ENCODE measurements around the gene HYAL4.
"Not testable (repeated sequence)": the region's sequence is repeated elsewhere in the genome, so short reads cannot be mapped to it uniquely, and the experiment has no call there.

HYAL4 gene

GRCh38 chr7:123844712-123845219, at the start of gene HYAL4:
TSS of gene HYAL4 (plus strand) at chr7:123845169. CDS start at chr7:123868274, 23,105 bp downstream.
- no peak for DNase-seq (ENCODE audit: low spot score)

GRCh38 chr7:123795917-123796316, 49.1 kb upstream of the HYAL4 start:
- DNase-seq (ENCODE audit: low spot score) = no peak

DNA sequence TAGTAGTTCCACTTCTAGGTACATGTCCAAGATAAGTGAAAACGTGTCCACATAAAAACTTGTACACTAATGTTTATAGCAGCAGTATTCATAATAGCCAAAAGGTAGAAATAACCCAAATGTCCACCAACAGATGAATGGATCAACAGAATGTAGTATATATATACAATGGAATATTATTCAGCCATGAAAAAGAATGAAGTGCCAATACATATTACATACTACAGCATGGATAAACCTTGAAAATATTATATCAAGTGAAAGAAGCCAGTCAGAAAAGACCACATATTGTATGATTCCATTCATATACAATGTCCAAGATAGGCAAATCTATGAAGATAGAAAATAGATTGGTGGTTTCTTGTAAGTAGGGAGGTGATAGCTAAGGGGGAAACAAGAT, 48.4 kb upstream of the HYAL4 start:
- DNase-seq (ENCODE audit: low spot score) = no peak

DNA sequence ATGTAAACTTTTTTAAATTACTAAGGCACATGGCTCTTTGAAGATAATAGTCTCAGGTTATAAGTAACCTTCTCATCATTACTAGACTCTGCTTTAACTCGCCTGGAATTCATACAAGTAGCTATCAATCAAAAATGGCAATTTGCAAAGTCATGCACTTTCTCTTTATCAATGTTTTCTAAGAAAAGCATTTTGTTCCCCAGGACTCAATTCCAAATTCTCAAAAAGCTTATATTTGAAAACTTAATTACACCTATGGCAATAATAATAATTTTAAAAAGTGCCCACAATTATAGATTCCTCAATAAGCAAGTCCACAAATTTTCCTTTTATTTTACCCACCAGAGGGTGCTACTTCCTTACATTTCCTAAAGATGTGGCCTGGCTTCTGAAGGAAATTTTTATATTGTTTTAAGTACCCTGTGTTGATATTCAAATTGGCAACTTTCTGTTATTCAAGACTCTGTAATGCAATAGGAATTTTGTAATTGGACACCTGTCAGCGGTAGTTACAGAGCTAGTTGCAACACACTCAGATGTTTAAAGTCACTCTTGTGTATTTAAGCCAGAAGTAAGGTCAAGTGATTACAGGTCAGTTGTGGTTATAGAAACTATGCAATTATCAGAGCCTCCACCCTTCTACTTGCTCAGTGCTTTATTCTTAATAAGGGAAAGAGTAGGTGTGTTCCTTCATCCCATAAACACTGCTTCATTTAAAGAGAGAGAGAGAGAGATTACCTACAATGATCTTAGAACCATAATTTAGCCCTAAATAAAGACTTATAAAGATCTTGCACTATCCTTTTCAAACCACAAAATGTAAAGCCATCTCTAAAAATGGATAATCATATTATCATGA, 47.1 kb upstream of the HYAL4 start:
- peak; percentile 98 for DNase-seq (ENCODE audit: low spot score)

- peak; percentile 54 for DNase-seq (ENCODE audit: low spot score)
These were observed 46.3 kb upstream of the HYAL4 start for GRCh38 chr7:123798532-123799188.

- no peak for DNase-seq (ENCODE audit: low spot score)
These were observed 42.7 kb upstream of the HYAL4 start for GRCh38 chr7:123802249-123802648.

DNA sequence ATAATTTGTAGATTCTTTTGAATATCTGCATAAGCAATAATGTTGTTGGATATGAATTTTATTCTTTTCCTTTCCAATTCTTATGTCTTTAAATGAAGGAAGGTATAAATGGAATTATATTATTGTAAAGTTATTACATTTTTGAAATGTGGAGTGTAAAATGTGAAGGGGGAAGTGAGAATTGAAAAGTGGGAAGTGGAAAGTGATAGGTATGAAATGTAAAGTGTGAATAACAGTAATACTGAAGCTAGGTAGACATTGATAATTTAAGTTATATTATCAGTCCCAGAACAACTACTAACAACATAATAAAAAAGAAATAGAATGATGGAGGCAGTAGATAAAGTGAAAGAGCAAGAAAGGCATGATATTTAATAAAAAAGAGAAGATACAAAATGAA, 39.7 kb upstream of the HYAL4 start:
- DNase-seq (ENCODE audit: low spot score) = no peak

DNA sequence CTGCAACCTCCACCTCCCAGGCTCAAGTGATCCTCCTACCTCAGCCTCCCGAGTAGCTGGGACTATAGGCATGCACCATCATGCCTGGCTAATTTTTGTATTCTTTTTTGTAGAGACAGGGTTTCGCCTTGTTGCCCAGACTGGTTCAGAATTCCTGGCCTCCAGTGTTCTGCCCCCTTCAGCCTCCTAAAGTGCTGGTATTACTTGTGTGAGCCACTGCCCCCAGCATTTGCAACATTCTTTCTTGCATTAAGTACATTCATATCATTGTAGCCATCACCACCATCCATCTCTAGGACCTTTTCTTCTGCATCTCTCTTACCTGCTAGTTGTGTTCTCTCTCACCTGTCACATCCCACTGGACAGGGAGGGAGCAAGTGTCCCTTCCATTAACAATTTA, 35.5 kb upstream of the HYAL4 start:
- no peak for DNase-seq (ENCODE audit: low spot score)

- no peak for DNase-seq (ENCODE audit: low spot score)
These were observed 33.9 kb upstream of the HYAL4 start for GRCh38 chr7:123811056-123811455.

DNA sequence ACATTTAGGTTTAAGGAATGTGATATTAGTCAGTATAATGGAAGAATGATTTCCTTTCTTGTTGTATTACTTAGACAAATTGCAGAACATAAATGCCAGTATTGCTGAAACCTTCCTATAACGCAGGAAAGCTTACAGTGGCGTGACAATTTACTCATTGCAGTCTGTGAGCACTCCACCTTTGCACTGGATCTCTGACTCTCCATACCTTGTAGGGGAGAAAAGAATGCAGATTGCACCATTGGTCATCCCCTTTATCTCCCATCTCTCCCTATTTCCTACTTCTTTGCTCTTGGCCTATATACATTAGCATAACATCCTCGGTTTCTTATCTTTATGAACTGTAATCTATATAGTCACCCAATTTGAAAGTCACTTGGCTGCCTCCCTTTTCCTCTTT, 28.1 kb upstream of the HYAL4 start:
- no peak for DNase-seq (ENCODE audit: low spot score)

- DNase-seq (ENCODE audit: low spot score) = peak; percentile 37
These were observed 26.0 kb upstream of the HYAL4 start for GRCh38 chr7:123819001-123819400.

DNA sequence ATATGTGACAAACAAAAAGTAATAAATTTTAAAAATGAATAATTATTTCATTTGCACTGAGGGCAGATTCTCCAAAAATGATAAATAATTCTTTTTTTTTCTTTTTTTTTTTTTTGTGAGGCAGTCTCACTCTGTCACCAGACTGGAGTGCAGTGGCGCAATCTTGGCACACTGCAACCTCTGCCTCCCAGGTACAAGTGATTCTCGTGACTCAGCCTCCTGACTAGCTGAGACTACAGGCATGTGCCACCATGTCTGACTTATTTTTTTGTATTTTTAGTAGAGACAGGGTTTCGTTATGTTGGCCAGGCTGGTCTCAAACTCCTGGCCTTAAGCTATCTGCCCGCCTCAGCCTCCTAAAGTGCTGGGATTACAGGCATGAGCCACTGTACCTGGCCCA, 25.2 kb upstream of the HYAL4 start:
- not testable (repeated sequence) for DNase-seq (ENCODE audit: low spot score)

DNA sequence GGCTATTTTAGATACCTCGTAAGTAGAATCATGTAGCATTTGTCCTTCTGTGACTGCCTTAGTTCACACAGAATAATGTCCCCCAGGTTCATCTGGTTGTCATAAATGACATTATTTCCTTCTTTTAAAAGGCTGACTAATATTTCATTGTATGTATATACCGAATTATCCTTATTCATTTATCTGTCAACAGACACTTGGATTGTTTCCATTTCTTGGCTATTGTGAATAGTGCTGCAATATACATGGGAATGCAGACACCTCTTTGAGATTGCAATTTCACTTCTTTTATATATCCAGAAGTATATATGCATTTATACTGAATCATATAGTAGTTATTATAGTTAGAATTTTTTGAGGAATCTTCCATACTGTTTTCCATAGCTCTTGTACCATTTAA, 24.1 kb upstream of the HYAL4 start:
- no peak for DNase-seq (ENCODE audit: low spot score)

DNA sequence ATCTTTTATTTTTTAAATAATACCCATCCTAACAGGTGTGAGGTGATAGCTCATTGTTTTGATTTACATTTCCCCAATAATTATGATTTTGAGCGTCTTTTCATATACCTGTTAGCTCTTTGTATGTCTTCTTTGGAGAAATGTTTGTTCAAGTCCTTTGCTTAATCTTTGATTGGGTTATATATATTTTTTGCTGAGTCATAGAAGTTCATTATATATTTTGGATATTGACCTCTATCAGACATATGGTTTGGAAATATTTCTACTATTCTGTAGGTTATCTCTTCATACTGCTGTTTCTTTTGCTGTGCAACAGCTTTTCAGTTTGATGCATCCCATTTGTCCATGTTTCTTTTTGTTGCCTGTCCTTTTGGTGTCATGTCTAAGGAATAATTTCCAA, 23.6 kb upstream of the HYAL4 start:
- DNase-seq (ENCODE audit: low spot score) = no peak

DNA sequence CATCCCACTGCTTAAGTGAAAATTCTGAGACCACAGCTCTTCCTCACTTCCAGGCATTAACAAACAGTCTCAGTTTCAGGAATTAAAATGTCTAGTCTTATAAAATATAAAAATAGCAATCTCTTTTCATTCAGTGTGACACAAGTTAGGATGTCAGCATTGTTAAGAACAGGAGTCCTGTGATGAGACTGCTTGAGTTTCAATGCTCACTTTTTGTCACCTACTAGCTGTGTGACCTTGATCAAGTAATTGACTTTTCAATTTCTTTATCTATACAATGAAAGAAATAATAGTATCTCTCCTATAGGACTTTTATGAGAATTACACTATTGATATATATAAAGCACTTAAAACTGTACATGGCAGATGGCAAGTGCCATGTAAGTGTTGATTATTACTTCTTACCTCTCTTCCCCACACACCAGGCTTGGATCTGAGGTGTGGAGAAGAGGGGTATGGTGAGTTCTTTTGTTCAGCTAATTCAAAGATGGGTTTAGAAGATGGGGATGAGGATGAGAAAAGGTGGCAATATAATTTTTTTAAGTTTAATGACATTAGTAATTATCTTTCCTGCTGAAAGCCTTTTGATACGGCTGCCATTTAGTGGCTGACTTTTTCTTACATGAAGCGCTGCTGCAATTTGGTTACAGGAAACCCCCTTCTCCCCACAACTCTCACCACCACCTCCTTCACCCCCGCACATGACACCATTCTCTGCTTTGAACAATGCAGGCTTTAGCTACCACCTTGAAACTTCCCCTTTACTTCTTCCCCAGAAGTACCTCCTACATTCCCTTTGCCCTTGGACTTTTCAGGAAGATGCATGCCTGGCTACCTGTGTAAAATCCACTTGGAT, 20.8 kb upstream of the HYAL4 start:
- DNase-seq (ENCODE audit: low spot score) = no peak

DNA sequence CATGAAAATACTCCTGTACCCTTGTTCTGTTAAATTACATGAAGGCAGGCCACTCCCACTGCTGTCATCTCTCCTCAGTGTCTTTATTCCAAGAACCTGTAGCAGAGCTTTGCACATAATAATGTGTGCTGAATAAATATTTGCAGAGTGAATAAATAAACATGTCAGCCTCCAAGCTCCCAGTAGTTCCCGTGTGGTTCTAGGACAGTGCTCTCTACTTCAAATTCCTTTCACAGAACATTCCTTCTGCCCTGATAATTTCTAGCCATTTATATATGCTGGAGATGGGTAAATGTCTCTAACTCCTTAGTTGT, 20.3 kb upstream of the HYAL4 start:
- no peak for DNase-seq (ENCODE audit: low spot score)

GRCh38 chr7:123828805-123829204, 16.2 kb upstream of the HYAL4 start:
- no peak for DNase-seq (ENCODE audit: low spot score)

DNA sequence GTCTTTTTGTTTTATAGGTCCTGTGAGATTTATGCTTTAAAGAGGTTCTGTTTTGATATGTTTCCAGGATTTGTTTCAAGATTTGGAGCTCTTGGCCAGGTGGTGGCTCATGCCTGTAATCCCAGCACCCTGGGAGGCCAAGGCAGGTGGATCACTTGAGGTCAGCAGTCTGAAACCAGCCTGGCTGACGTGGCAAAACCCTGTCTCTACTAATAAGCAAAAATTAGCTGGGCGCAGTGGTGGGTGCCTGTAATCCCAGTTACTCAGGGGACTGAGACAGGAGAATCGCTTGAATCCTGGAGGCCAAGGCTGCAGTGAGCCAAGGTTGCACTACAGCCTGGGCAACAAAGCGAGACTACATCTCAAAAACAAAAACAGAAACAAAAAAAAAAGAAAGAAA, 8.3 kb upstream of the HYAL4 start:
- no peak for DNase-seq (ENCODE audit: low spot score)

- DNase-seq (ENCODE audit: low spot score) = not testable (repeated sequence)
These were observed 5.9 kb upstream of the HYAL4 start for GRCh38 chr7:123839106-123839505.

GRCh38 chr7:123844142-123844541, 827 bp upstream of the HYAL4 start:
- not testable (repeated sequence) for DNase-seq (ENCODE audit: low spot score)

GRCh38 chr7:123845823-123846216, 851 bp downstream of the HYAL4 start:
- DNase-seq (ENCODE audit: low spot score) = no peak

DNA sequence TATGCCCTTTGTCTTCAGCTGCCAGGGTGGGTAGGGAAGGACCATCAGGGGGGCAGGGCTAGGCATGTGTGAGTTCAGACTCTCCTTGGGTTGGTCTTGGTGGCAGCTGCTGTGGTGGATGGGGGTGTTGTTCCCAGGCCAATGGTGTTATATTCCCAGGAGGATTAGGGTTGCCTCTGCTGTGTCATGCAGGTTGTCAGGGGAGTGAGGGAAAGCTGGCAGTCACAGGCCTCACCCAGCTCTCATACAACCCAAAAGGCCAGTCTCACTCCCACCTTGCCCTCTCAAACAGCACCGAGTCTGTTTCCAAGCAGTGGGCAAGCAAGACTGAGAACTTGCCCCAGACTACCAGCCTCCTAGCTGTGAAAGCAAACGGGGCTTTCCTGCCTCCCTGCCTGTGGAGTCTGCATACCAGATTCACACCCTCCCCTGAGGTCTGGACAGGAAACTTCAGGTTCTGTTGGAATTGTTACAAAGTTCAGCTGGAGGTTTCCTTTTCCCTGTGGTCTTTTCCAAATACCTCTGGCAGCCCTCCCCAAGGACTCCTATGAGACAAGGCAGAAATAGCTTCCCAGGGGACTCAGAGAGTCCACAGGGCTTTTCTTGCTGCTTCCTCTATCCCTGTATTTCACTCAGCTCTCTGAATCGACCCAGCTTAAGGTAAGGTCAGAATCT, 1.4 kb downstream of the HYAL4 start:
- peak; percentile 4 for DNase-seq (ENCODE audit: low spot score)
